ENCODE results near the gene CIC.
A peak's percentile ranks its signal among the peaks of the same experiment; 100 is the strongest.

Gene CIC

DNA sequence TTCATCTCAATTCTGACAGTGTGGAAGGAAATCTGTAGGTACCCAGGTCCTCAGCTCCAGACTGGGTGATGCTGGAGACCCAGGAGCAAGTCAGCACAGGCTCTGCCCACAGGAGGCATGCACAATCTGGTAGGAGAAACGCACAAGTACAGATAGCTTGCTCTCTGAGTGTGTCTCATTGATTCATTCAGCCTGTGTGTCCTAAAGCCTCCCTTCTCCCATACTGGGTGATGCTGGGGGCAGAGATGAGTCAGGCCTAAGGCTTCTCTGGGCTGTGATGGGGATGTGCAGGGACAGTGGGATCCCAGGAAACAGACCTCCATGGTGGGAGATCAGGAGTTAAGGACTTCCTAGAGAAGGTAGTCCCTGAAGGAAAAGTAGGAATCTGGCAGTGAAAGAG is 42.2 kb upstream of the CIC start:
- H3K27me3 Mint-ChIP-seq (ENCODE audit: low read depth, poor library complexity) = peaks cover 7% of the 10 kb centered on the region
- TF ChIP-seq, protein P1, sequence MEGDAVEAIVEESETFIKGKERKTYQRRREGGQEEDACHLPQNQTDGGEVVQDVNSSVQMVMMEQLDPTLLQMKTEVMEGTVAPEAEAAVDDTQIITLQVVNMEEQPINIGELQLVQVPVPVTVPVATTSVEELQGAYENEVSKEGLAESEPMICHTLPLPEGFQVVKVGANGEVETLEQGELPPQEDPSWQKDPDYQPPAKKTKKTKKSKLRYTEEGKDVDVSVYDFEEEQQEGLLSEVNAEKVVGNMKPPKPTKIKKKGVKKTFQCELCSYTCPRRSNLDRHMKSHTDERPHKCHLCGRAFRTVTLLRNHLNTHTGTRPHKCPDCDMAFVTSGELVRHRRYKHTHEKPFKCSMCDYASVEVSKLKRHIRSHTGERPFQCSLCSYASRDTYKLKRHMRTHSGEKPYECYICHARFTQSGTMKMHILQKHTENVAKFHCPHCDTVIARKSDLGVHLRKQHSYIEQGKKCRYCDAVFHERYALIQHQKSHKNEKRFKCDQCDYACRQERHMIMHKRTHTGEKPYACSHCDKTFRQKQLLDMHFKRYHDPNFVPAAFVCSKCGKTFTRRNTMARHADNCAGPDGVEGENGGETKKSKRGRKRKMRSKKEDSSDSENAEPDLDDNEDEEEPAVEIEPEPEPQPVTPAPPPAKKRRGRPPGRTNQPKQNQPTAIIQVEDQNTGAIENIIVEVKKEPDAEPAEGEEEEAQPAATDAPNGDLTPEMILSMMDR (IDR thresholded peaks at IDR 0.05) = no peak
- no peak overlapping the region for H3K4me3 Mint-ChIP-seq
- no peak for DNase-seq
- H3K36me3 Mint-ChIP-seq (ENCODE audit: low read depth) = peaks cover 56% of the 10 kb centered on the region
- peaks cover 25% of the 10 kb centered on the region for H3K4me1 Mint-ChIP-seq
- H3K27ac Mint-ChIP-seq = peak overlapping the region; percentile 70
- no peaks in the 10 kb centered on the region for H3K9me3 Mint-ChIP-seq

- peaks cover 56% of the 10 kb centered on the region for H3K36me3 Mint-ChIP-seq (ENCODE audit: low read depth)
- H3K27me3 Mint-ChIP-seq (ENCODE audit: low read depth, poor library complexity) = peaks cover 4% of the 10 kb centered on the region
- peak overlapping the region; percentile 51 for H3K27ac Mint-ChIP-seq
- no peak for DNase-seq
- H3K4me1 Mint-ChIP-seq = peaks cover 19% of the 10 kb centered on the region
- H3K9me3 Mint-ChIP-seq = no peaks in the 10 kb centered on the region
- no peak overlapping the region for H3K4me3 Mint-ChIP-seq
- TF ChIP-seq, protein P1 (IDR thresholded peaks at IDR 0.05) = no peak
Observed at GRCh38 chr19:42228641-42229040, 40.4 kb upstream of the CIC start.

- no peaks in the 10 kb centered on the region for H3K9me3 Mint-ChIP-seq
- no peak for DNase-seq
- no peak overlapping the region for H3K4me3 Mint-ChIP-seq
- peaks cover 60% of the 10 kb centered on the region for H3K36me3 Mint-ChIP-seq (ENCODE audit: low read depth)
- H3K4me1 Mint-ChIP-seq = peaks cover 21% of the 10 kb centered on the region
- peaks cover 4% of the 10 kb centered on the region for H3K27me3 Mint-ChIP-seq (ENCODE audit: low read depth, poor library complexity)
- H3K27ac Mint-ChIP-seq = peak overlapping the region; percentile 95
- TF ChIP-seq, protein P1 (IDR thresholded peaks at IDR 0.05) = no peak
Observed at GRCh38 chr19:42229301-42229854, 39.7 kb upstream of the CIC start.

DNA sequence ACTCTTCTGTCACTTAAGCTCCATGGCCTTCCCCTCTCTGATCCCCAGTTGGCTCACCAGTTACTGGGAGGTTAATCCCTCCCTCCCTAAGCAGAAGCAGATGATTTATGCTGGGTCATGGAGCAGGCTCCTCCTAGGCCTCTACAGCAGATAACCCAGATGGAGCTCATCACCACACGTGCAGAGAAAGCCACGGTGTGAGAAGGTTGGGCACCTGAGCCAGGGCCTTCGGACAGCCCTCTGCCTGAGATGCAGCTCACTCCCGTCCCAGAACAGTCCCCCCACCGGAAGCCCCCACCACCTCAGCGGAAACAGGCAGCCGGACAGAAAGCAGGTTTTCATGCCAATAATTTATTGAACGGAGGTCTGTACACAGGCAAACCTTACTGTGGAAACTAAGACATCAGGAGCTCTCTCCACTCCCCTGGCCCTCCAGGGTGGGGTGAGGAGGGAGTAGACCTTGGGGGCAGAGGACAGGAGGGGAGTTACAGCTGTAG is 39.1 kb upstream of the CIC start:
- Mint-ChIP-seq H3K27me3 (ENCODE audit: low read depth, poor library complexity) (peaks cover 4% of the 10 kb centered on the region), H3K36me3 (ENCODE audit: low read depth) (peaks cover 62% of the 10 kb centered on the region), H3K4me1 (peaks cover 21% of the 10 kb centered on the region), H3K27ac (peak overlapping the region; percentile 95), H3K4me3 (no peak overlapping the region), H3K9me3 (no peaks in the 10 kb centered on the region)
- DNase-seq = no peak
- TF ChIP-seq, protein P1 (IDR thresholded peaks at IDR 0.05) = no peak

DNA sequence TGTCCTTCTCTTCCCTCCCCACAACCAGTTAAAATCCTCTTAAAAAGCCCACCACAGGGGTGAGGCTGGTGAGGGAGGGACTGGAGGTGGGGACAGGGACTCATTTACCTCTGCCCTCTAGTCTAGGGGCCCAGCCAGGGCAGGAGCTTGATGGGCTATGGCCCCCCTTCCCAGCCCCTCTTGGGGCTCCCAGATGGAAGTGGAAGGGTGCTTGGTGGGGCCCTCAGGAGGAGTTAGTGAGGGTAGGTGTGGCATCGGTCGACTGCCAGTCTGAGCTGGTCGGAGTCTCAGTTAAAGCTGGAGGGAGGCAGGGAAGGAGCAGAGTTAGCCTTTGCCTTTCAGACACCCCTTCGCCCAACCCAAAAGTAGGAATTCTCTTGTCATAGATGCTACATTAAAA is 38.5 kb upstream of the CIC start:
- no peak overlapping the region for H3K27ac Mint-ChIP-seq

More for the DNA sequence above, 38.5 kb upstream of the CIC start:
- DNase-seq = no peak
- Mint-ChIP-seq H3K4me3 (no peak overlapping the region), H3K27me3 (ENCODE audit: low read depth, poor library complexity) (peaks cover 4% of the 10 kb centered on the region), H3K9me3 (no peaks in the 10 kb centered on the region), H3K4me1 (peaks cover 21% of the 10 kb centered on the region), H3K36me3 (ENCODE audit: low read depth) (peaks cover 65% of the 10 kb centered on the region)
- TF ChIP-seq, protein P1 (IDR thresholded peaks at IDR 0.05) = no peak

Data from nephron progenitor cell (in vitro differentiated cells).